ENCODE data around the gene ELF4.

ELF4 gene

GRCh38 chrX:130039847-130040246, 70.5 kb downstream of the ELF4 start:
- no peak for DNase-seq

DNA sequence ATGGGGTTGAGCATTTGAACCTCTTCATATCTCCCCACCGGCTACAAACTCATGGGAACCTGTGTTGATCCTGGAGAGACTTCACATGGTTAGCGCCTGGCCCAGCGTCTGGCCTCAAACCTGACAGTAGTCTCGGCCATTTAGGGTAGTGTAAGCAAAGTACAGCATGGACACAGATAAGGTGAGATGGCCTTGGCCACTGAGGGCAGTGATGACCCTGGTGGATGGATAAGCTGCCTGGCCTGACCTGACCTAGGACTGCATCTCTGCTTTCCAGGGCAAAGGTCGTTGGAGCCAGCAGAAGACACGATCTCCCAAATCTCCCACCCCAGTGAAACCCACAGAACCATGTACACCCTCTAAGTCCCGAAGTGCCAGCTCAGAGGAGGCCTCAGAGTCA, 76.1 kb downstream of the ELF4 start:
- DNase-seq, result no peak

DNA sequence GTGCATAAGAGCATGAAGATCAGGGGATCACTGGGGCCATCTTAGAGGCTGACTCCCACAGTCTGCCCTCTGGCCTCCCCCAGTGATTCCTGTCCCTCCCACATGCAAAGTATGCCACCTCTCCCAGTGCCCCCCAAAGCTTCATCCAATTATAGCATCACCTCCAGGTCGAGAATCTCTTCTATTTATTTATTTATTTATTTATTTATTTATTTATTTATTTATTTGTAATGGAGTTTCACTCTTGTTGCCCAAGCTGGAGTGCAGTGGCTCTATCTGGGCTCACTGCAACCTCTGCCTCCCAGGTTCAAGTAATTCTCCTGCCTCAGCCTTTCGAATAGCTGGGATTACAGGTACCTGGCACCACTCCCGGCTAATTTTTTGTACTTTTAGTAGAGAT, 77.7 kb downstream of the ELF4 start:
- no peak for DNase-seq

DNA sequence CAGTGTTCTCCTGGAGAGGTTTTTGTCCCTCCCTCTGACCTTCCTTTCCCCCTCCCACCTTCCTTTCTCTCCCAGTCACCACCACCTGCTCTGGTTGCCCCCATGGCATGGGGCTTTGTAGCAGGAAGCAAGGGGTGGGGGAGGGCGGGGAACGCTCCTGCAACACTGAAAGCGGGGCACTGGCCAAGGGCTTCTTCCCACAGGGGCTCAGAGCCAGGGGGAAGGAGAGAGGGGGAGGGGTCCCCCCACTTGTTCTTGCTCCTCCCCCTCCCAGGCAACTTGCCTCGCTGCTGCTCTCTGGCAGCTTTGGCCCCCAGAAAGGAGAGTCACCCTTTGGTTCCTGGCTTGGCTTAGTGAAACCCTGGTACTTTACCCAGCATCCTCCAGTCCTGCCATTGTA, 79.5 kb downstream of the ELF4 start:
- DNase-seq, result no peak

DNA sequence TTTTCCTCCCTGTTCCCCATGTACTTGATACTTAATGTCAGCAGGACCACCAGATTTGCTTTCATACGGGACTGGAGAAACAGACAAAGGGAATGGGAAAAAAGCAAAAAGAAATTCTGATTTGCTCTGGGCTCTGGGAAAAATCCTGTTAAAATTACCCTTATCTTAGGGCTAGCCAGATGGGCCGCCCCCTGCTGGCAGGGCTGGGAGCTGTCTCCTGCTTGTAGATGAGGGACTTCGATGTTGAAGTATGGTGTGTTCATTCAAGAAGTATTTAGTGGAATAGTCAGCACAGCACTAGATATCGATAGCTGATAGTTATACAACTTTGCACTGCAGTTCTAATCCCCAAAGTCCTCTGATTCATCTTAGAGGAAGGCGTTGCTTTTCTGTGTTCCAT, 82.1 kb downstream of the ELF4 start:
- peak; percentile 67 for DNase-seq

- no peak for DNase-seq
Measured at GRCh38 chrX:130027569-130027968, 82.7 kb downstream of the ELF4 start.

DNA sequence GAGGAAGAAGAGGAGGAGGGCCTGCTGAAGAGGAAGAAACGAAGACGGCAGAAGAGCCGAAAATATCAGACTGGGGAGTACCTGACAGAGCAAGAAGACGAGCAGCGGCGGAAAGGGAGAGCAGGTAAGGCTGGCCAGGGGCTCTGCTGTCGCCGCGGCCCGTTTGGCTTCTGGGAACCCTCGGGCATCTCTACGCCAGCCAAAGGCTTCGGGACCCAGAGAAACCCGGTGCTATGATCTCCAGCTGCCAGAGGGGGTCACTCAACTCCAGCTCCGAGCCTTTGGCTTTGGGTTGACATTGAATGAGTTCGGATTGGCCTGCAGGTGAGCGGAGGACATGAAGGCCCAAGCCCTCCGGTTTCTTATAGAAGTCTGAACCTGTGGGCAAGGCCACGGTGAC, 85.0 kb downstream of the ELF4 start:
- DNase-seq, result no peak

- DNase-seq, result peak; percentile 41
Measured at GRCh38 chrX:130024127-130024526, 86.2 kb downstream of the ELF4 start.

DNA sequence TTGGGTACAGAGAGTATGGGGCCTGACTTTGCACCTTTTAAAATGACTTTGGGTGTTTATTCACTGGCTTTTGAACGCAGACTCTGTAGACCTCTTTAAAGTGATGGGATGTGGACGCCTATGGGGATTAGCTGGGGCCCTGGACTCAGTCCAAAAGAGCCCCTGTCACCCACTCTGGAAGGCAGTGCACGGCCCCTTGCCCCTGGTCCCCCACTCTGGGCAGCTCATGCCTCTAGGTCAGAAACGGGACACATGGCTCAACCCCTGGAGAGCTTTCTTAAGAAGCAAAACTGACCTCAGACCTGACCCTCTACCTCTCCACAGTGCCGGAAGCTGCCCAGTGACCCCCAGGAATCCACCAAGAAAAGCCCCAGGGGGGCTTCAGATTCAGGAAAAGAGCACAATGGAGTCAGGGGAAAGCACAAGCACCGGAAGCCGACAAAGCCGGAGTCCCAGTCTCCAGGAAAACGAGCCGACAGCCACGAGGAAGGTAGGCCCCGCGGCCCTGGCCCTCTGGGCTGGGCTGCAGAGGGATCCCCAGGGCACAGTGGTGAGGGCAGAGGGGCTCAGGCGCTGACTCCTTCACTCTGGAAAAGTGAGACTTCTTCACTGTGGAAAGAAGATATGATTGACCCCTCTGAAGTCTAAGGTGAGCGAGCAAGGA, 89.5 kb downstream of the ELF4 start:
- DNase-seq, result no peak

DNA sequence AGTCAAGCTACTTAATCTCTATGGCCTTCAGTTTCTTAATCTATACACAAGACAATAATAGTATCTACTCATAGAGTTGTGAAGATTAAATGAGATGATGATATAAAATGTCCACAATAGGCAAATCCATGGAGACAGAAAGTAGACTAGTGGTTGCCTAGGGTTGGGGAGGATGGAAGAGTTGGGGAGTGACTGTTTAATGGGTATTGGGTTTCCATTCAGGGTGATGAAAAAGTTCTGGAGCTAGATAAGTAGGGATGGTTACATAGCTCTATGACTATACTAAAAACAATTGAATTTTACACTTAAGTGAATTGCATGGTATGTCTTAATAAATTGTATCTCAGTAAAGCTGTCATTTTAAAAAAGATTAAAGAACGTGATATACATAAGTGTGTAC, 92.2 kb downstream of the ELF4 start:
- DNase-seq, result no peak

DNA sequence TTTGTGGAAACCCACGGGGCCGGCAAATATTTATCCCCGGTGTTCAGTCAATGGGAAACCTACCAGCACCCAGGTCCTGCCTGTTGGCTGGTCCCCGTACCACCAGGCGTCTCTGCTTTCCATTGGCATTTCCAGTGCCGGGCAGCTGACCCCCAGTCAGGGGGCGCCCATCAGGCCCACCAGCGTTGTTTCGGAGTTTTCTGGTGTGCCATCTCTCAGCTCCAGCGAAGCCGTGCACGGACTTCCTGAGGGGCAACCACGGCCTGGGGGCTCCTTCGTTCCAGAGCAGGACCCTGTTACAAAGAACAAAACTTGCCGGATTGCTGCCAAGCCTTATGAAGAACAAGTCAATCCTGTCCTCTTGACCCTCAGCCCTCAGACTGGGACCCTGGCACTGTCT, 95.1 kb downstream of the ELF4 start:
- no peak for DNase-seq

Data from DMS53 (cell line).